OCI-LY1 (cell line): ENCODE results near the gene JCAD.
"Not testable (repeated sequence)": the region's sequence is repeated elsewhere in the genome, so short reads cannot be mapped to it uniquely, and the experiment has no call there.

Experiments used
- H2AFZ ChIP-seq: fragments of 200-600 bp; sonication (generic), shearing (Covaris generic); 2 replicates; pipeline ENCODE4 v1.6.0; 2014; ENCODE audit warnings: antibody characterized with exemption, mild to moderate bottlenecking, low read length
- H3F3A ChIP-seq: fragments of 200-600 bp; sonication (generic), shearing (Covaris generic); 2 replicates; pipeline ENCODE4 v1.6.0; 2014; ENCODE audit warnings: mild to moderate bottlenecking, antibody characterized with exemption, low read length, moderate library complexity; ENCODE audit not compliant: insufficient read depth
- H3K27ac ChIP-seq: fragments of 200-600 bp; sonication (generic); 2 replicates; pipeline ENCODE4 v1.5.1; 2014; ENCODE audit warnings: low read length, mixed run types, mild to moderate bottlenecking, low read depth; ENCODE audit not compliant: poor library complexity, severe bottlenecking
- H3K27me3 ChIP-seq: fragments of 200-600 bp; sonication (generic); 2 replicates; pipeline ENCODE4 v1.6.0; 2014; ENCODE audit warnings: antibody characterized with exemption, mild to moderate bottlenecking, low read length, moderate library complexity; ENCODE audit not compliant: insufficient read depth
- H3K36me3 ChIP-seq: fragments of 200-600 bp; sonication (generic); 2 replicates; pipeline ENCODE4 v1.6.1; 2014; ENCODE audit warnings: mild to moderate bottlenecking, antibody characterized with exemption, low read length, moderate library complexity, mixed read lengths; ENCODE audit not compliant: insufficient read depth
- H3K4me1 ChIP-seq: fragments of 200-600 bp; sonication (generic); 2 replicates; pipeline ENCODE4 v1.5.1; 2014; ENCODE audit warnings: mild to moderate bottlenecking, low read length, moderate library complexity; ENCODE audit not compliant: insufficient read depth, severe bottlenecking
- H3K4me2 ChIP-seq: fragments of 200-600 bp; sonication (generic), shearing (Covaris generic); 2 replicates; pipeline ENCODE4 v1.6.1; 2014; ENCODE audit warnings: low read length
- H3K4me3 ChIP-seq: fragments of 200-600 bp; sonication (generic); 2 replicates; pipeline ENCODE4 v1.5.1; 2014; ENCODE audit warnings: low read length, low read depth, mild to moderate bottlenecking, mixed read lengths; ENCODE audit not compliant: poor library complexity, severe bottlenecking
- H3K79me2 ChIP-seq: fragments of 200-600 bp; shearing (Covaris generic); 2 replicates; pipeline ENCODE4 v1.6.1; 2016; ENCODE audit warnings: mixed run types, low read length, mixed read lengths; ENCODE audit not compliant: insufficient read depth
- H3K9ac ChIP-seq: fragments of 200-600 bp; sonication (generic), shearing (Covaris generic); 2 replicates; pipeline ENCODE4 v1.6.1; 2014; ENCODE audit warnings: mild to moderate bottlenecking, low read length, mixed read lengths
- H3K9me2 ChIP-seq: fragments of 200-600 bp; sonication (generic), shearing (Covaris generic); 2 replicates; pipeline ENCODE4 v1.6.1; 2014; ENCODE audit warnings: low read depth, mild to moderate bottlenecking, low read length, mixed read lengths
- H3K9me3 ChIP-seq: fragments of 200-600 bp; shearing (Covaris generic); 2 replicates; pipeline ENCODE4 v1.6.1; 2014; ENCODE audit warnings: low read length, mixed read lengths
- H4K20me1 ChIP-seq: fragments of 200-600 bp; sonication (generic), shearing (Covaris generic); 2 replicates; pipeline ENCODE4 v1.6.0; 2016; ENCODE audit warnings: mild to moderate bottlenecking, low read length; ENCODE audit not compliant: insufficient read depth
- EZH2 ChIP-seq: fragments of 200-600 bp; sonication (generic), shearing (Covaris generic); IDR thresholded peaks from 2 replicates; pipeline ENCODE4 v1.8.0; 2017; ENCODE audit warnings: borderline replicate concordance, mixed run types, mild to moderate bottlenecking, antibody characterized with exemption, low read length, moderate library complexity, mixed read lengths
- TF ChIP-seq, protein P1 (sequence below): fragments of 200-600 bp; sonication (generic), shearing (Covaris generic); IDR thresholded peaks from 2 replicates; pipeline ENCODE4 v1.5.1; 2017; ENCODE audit warnings: mild to moderate bottlenecking, antibody characterized with exemption, low read length, moderate library complexity, mixed read lengths

Gene JCAD

DNA sequence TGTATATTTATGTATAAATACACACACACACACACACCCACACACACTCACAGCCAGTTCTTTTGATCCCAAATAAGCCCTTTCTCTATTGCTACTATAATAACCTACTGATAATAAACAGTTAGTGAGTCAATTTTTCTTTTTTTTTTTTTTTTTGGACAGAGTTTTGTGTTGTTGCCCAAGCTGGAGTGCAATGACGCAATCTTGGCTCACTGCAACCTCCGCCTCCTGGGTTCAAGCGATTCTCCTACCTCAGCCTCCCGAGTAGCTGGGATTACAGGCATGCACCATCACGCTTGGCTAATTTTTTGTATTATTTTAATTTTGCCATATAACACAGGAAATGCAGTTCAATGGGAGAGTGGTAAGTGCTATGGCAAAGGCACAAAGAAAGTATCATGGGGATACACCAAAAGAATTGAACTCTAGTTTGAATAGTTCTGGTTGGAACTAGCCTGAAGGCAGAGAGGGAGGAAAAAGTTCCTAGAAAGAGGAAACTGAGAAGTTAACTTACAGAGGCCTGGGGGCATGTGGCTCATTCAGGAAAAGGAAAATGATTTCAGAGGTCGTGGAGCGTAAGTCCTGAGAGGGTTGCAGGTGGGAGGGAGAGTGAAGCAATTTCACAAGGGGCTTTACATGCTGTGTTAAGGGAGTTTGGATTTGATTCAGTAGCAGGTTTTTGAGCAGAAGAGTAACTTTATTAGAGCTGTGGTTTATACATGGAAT, 44.4 kb upstream of the JCAD start:
- Histone ChIP-seq H3K9me2 (no peaks in the 10 kb centered on the region), H3K79me2 (no peaks in the 10 kb centered on the region), H3K27me3 (no peaks in the 10 kb centered on the region), H2AFZ (no peak overlapping the region), H3K9ac (no peak overlapping the region), H4K20me1 (no peaks in the 10 kb centered on the region), H3K27ac (no peak overlapping the region), H3F3A (no peaks in the 10 kb centered on the region), H3K36me3 (no peaks in the 10 kb centered on the region), H3K4me2 (no peak overlapping the region), H3K4me1 (no peaks in the 10 kb centered on the region), H3K4me3 (no peak overlapping the region), H3K9me3 (0 out of 2 replicates have a peak, but pooled peaks cover 3% of the 10 kb centered on the region)
- TF ChIP-seq EZH2: no peak
- TF ChIP-seq, protein P1, sequence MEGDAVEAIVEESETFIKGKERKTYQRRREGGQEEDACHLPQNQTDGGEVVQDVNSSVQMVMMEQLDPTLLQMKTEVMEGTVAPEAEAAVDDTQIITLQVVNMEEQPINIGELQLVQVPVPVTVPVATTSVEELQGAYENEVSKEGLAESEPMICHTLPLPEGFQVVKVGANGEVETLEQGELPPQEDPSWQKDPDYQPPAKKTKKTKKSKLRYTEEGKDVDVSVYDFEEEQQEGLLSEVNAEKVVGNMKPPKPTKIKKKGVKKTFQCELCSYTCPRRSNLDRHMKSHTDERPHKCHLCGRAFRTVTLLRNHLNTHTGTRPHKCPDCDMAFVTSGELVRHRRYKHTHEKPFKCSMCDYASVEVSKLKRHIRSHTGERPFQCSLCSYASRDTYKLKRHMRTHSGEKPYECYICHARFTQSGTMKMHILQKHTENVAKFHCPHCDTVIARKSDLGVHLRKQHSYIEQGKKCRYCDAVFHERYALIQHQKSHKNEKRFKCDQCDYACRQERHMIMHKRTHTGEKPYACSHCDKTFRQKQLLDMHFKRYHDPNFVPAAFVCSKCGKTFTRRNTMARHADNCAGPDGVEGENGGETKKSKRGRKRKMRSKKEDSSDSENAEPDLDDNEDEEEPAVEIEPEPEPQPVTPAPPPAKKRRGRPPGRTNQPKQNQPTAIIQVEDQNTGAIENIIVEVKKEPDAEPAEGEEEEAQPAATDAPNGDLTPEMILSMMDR: no peak

DNA sequence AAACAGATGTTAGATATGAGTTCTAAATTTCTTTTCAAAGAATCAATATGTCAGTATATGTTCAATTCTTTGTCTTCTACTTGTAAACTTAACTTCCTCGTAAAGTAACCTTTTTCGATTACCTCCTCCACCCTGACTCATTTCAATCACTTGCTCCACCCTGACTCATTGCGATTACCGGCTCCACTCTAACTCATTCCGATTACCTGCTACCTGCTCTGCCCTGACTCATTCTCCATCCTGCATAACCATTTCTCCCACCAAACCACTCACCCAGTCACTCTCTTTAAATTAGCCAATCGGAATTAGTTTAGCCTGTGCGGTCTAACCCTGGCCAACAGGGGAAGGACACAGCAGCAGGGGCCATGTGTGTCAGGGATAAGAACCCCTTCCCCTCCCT, 40.3 kb upstream of the JCAD start:
- not testable (repeated sequence) for H4K20me1 ChIP-seq, H3K4me1 ChIP-seq, H3K4me3 ChIP-seq, H3K9me3 ChIP-seq, H3K27me3 ChIP-seq, H3K36me3 ChIP-seq, H3K9me2 ChIP-seq, H3K9ac ChIP-seq, H2AFZ ChIP-seq, H3K79me2 ChIP-seq, H3K27ac ChIP-seq, H3K4me2 ChIP-seq, H3F3A ChIP-seq

DNA sequence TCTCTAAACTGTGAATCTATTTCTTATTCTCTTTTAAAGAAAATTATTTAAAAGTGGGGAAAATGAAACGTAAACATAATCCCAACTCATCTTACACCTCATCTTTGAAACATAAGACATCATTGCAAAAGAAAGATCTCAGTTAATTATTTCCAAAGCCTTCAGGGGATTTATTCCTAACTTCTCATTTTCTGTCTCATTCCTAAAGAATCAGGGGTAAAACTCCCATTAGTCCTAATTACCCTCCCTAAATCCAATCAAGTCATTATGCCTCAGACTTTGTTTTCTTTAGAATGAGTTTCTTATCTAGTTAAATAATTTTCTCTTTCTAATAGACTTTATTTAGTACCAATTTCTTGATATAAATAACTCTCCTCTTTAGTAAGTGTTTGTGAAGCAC, 39.7 kb upstream of the JCAD start:
- H3K4me2 ChIP-seq: no peak overlapping the region
- 0 out of 2 replicates have a peak, but pooled peaks cover 3% of the 10 kb centered on the region for H3K9me3 ChIP-seq
- H4K20me1 ChIP-seq: no peaks in the 10 kb centered on the region
- H3K4me1 ChIP-seq: no peaks in the 10 kb centered on the region
- no peaks in the 10 kb centered on the region for H3K36me3 ChIP-seq
- no peaks in the 10 kb centered on the region for H3F3A ChIP-seq
- H3K27me3 ChIP-seq: no peaks in the 10 kb centered on the region
- H3K27ac ChIP-seq: no peak overlapping the region
- no peaks in the 10 kb centered on the region for H3K79me2 ChIP-seq
- no peak for TF ChIP-seq EZH2
- TF ChIP-seq, protein P1: no peak
- no peak overlapping the region for H3K4me3 ChIP-seq
- H2AFZ ChIP-seq: no peak overlapping the region
- H3K9me2 ChIP-seq: no peaks in the 10 kb centered on the region
- H3K9ac ChIP-seq: no peak overlapping the region

DNA sequence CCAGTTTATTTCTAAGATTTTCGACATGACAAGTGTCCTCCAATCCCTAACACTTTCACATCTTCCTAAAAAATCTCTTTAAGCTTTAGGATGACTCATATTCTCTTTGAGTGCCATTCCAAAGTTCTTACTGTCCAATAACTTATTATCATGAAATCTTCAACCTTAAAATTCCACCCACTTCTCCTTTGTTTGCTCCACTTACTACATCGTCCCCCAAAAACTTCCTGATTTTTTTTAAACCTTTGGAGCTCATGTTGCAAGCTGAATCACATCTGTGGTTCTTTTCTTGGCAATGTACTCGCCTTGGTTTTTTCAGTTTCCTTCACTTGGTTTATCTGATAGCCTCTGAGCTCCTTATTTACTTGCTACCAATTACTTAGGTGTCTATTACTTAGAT, 39.2 kb upstream of the JCAD start:
- no peak for TF ChIP-seq EZH2
- TF ChIP-seq, protein P1: no peak
- no peaks in the 10 kb centered on the region for H3F3A ChIP-seq
- H3K4me3 ChIP-seq: no peak overlapping the region
- no peak overlapping the region for H3K4me2 ChIP-seq
- H3K9me3 ChIP-seq: 0 out of 2 replicates have a peak, but pooled peaks cover 3% of the 10 kb centered on the region
- H3K4me1 ChIP-seq: no peaks in the 10 kb centered on the region
- H4K20me1 ChIP-seq: no peaks in the 10 kb centered on the region
- no peak overlapping the region for H3K9ac ChIP-seq
- H3K27me3 ChIP-seq: no peaks in the 10 kb centered on the region
- no peaks in the 10 kb centered on the region for H3K36me3 ChIP-seq
- no peaks in the 10 kb centered on the region for H3K9me2 ChIP-seq
- H2AFZ ChIP-seq: no peak overlapping the region
- no peaks in the 10 kb centered on the region for H3K79me2 ChIP-seq
- no peak overlapping the region for H3K27ac ChIP-seq
